ENCODE measurements around the gene KMO. TPM values are rescaled to one million over a fixed set of nuclear protein-coding genes. Genes with fewer than 3 reads are reported as not detected.

KMO gene
- total RNA-seq, 3 donors from 2014 or later: 0.17 to 0.84 (median 0.82) TPM

DNA sequence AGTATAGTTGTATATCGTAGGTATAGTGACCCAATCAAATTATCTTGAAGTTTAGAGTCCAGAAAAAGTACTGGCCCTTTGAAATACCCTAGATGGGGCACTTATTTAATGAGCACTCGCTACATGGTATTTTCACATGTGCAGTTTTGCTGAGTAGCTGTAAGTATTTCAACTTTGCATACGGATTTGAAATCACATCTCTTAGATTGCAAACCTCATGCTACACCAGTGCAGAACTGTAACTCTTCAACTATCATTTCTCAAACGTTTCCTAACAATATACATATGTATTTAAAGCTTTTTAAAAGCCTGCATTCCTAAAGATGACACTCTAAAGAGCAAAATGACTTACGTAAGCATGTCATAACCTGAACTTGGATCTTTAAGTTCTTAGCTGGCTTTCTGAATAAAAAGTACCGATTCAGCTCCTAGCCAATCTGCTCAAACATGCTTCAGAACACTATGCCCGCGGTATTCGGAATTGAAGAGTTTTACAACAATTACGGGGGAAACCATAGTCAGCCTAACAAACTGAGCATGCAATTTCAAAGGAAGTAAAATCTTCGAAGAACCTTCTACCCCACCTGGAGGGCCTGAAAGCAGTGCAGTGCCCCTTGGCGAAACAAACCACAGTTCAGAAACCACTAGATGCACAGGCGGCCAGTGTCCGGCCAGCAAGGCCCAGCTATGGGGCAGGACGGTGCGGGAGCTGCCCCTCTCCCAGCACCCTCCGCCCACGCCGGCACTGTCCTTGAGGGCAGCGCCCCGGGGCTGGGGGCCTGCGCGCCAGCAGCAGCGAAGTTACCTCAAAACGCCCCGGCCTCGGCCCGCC is 13.5 kb upstream of the KMO start:
- H3K4me1 ChIP-seq (ENCODE audit: low read depth): peaks cover 11% of the 10 kb centered on the region
- ATAC-seq: peak; percentile 58
- peak in 2 of 3 donors; percentile 21 to 58 for DNase-seq
- intact Hi-C loops (cut with DNase I, micrococcal nuclease): no loop called here
- peak overlapping the region; percentile 87 for H3K4me3 ChIP-seq
- H3K9me3 ChIP-seq: no peaks in the 10 kb centered on the region
- TF ChIP-seq, protein P1, sequence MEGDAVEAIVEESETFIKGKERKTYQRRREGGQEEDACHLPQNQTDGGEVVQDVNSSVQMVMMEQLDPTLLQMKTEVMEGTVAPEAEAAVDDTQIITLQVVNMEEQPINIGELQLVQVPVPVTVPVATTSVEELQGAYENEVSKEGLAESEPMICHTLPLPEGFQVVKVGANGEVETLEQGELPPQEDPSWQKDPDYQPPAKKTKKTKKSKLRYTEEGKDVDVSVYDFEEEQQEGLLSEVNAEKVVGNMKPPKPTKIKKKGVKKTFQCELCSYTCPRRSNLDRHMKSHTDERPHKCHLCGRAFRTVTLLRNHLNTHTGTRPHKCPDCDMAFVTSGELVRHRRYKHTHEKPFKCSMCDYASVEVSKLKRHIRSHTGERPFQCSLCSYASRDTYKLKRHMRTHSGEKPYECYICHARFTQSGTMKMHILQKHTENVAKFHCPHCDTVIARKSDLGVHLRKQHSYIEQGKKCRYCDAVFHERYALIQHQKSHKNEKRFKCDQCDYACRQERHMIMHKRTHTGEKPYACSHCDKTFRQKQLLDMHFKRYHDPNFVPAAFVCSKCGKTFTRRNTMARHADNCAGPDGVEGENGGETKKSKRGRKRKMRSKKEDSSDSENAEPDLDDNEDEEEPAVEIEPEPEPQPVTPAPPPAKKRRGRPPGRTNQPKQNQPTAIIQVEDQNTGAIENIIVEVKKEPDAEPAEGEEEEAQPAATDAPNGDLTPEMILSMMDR (IDR thresholded peaks at IDR 0.05): no peak
- H3K36me3 ChIP-seq (ENCODE audit: low read depth): peaks cover 3% of the 10 kb centered on the region

DNA sequence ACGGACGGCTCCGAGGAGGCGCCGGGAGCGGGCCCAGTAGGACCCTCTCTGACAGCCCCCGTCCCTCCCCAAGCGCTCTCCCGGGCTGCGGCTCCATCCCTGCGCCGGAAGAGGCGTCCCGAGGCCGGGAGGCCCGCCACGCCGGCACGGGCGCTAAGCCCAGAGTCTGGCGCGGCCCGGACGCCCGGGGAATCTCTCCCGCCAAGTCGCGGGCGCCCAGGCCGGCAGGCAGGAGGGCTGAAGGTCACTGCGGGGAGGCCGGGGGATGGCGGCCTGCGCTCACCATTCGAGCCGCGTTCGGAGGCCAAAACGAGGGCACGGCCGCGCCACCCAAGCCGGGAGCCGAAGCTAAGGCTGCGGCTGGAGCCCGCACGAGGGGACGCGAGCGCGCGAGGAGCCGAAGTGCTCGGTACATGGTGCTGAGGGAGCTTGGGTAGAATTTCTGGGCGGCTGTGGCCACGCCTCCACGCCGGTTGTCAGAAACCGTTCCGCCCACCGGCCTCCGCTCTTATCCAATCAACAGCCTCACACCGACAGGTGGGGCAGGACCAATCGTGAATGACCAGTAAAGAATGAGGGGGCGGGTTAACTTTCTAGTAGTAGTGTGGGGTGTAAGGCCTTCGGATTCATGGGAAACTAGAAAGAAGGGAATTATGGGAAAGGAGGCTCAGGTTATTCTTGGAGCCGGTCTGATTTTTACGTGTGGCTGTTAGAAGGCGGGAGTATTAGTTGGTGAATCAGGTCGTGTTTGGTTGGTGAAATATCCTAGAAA is 12.7 kb upstream of the KMO start, which contains the start of gene FH:
Gene FH (minus strand): TSS at position 448 of the 772 bp plus-strand sequence. CDS start 33 bp downstream, at position 415.
- Histone ChIP-seq H3K4me1 (ENCODE audit: low read depth) (peaks cover 11% of the 10 kb centered on the region), H3K9me3 (no peaks in the 10 kb centered on the region), H3K36me3 (ENCODE audit: low read depth) (peaks cover 3% of the 10 kb centered on the region), H3K4me3 (peak within 1 kb of the TSS; percentile 87)
- DNase-seq (peak; percentile 96 to 98 (median 96)), ATAC-seq (peak; percentile 99)
- TF ChIP-seq, protein P1 (IDR thresholded peaks at IDR 0.05): peak; percentile 27
- intact Hi-C loops (cut with DNase I, micrococcal nuclease): no loop called here

DNA sequence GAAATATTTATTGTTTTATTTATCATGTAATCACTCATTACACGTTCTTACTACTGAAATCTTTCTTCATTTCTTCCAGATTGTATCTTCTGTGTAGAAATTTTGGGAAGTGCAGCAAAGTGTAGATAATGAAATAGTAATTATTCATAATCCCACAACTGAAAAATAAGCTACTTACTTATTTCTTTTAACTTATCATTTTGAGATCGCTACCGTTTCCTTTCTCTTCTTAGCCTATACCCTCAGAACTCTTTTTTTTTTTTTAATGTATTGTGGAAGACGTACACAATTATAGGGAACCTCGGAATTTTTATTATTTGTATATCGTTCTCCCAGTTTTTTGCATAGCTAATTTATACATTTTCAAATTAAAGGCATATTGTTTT is 12.1 kb upstream of the KMO start:
- Histone ChIP-seq H3K4me3 (peak overlapping the region; percentile 87), H3K36me3 (ENCODE audit: low read depth) (peaks cover 3% of the 10 kb centered on the region), H3K4me1 (ENCODE audit: low read depth) (peaks cover 11% of the 10 kb centered on the region), H3K9me3 (no peaks in the 10 kb centered on the region)
- TF ChIP-seq, protein P1 (IDR thresholded peaks at IDR 0.05): no peak
- ATAC-seq: no peak
- intact Hi-C loops (cut with DNase I, micrococcal nuclease): no loop called here
- DNase-seq: no peak

DNA sequence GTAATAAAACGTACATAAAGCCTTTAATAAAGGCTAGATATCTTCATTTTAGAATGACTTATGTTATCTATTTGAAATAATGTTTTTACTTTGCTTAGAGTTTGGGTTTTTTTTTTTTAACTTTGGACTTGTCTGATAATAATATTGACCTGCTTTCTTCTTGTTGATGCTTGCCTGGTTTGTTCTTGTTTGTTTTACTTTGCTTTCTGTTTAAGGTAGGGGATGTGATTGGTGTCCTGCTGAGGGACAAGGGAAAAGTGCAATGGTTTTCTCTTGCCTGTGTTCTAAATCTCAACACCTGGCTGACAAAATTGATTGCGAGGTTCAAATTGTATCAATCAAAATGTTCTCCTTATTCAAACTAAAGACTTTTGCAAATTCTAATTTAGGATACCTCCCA is 10.5 kb upstream of the KMO start:
- intact Hi-C loops (cut with DNase I, micrococcal nuclease): no loop called here
- Histone ChIP-seq H3K9me3 (no peaks in the 10 kb centered on the region), H3K4me3 (no peak overlapping the region), H3K4me1 (ENCODE audit: low read depth) (peaks cover 11% of the 10 kb centered on the region), H3K36me3 (ENCODE audit: low read depth) (peaks cover 3% of the 10 kb centered on the region)
- ATAC-seq (no peak), DNase-seq (no peak)
- TF ChIP-seq, protein P1 (IDR thresholded peaks at IDR 0.05): no peak

DNA sequence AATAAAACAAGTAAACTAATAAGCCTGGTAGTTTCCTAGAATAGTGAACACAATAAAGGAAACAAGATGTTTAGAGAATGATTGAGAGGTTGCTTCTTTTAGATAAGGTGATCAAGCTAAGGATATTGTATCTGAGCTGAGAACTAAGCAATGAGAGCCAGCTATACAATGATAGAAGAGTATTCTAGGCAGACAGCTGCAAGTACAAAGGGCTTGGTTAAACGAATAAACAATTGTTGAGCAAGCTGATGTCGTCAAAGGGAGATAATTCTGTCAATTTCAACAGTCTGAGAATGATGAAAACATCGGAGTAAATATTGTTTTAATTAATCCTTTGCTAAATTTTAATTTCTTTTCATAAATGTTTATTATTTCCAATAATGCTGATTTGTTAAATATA is 7.2 kb upstream of the KMO start:
- H3K4me1 ChIP-seq (ENCODE audit: low read depth): no peaks in the 10 kb centered on the region
- H3K4me3 ChIP-seq: no peak overlapping the region
- DNase-seq: no peak
- no peaks in the 10 kb centered on the region for H3K9me3 ChIP-seq
- no peak for ATAC-seq
- TF ChIP-seq, protein P1 (IDR thresholded peaks at IDR 0.05): no peak
- H3K36me3 ChIP-seq (ENCODE audit: low read depth): no peaks in the 10 kb centered on the region
- intact Hi-C loops (cut with DNase I, micrococcal nuclease): no loop called here

Measured in mucosa of descending colon (tissue), 3 donors.